Suprapubic skin (tissue), 3 donors: Measurements from ENCODE around the gene HOXD9.

Experiments used
- POLR2A ChIP-seq, 2 donors: fragments of 450-650 bp; IDR thresholded peaks; one replicate each; pipeline ENCODE4 v1.6.1; 2017; ENCODE audit warnings: antibody characterized with exemption in 2 of 2, mild to moderate bottlenecking in 2 of 2, moderate library complexity in 2 of 2
- TF ChIP-seq, protein P1 (sequence below), 2 donors: fragments of 200-600 bp in 1 of 2; fragments of 450-650 bp in 1 of 2; sonication (generic) in 1 of 2; IDR thresholded peaks; one replicate each; pipeline ENCODE4 v1.5.1; 2016 to 2019; ENCODE audit warnings: antibody characterized with exemption in 2 of 2, mild to moderate bottlenecking in 1 of 2, moderate library complexity in 1 of 2

DNA sequence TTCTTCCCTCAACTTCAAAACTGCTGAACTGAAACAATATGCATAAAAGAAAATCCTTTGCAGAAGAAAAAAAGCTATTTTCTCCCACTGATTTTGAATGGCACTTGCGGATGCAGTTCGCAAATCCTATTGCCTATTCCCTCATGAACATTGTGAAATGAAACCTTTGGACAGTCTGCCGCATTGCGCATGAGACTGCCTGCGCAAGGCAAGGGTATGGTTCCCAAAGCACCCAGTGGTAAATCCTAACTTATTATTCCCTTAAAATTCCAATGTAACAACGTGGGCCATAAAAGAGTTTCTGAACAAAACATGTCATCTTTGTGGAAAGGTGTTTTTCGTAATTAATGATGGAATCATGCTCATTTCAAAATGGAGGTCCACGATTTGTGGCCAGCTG, 15.4 kb downstream of the HOXD9 start:
- TF ChIP-seq, protein P1, sequence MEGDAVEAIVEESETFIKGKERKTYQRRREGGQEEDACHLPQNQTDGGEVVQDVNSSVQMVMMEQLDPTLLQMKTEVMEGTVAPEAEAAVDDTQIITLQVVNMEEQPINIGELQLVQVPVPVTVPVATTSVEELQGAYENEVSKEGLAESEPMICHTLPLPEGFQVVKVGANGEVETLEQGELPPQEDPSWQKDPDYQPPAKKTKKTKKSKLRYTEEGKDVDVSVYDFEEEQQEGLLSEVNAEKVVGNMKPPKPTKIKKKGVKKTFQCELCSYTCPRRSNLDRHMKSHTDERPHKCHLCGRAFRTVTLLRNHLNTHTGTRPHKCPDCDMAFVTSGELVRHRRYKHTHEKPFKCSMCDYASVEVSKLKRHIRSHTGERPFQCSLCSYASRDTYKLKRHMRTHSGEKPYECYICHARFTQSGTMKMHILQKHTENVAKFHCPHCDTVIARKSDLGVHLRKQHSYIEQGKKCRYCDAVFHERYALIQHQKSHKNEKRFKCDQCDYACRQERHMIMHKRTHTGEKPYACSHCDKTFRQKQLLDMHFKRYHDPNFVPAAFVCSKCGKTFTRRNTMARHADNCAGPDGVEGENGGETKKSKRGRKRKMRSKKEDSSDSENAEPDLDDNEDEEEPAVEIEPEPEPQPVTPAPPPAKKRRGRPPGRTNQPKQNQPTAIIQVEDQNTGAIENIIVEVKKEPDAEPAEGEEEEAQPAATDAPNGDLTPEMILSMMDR (IDR thresholded peaks at IDR 0.05): no peak
- no peak for TF ChIP-seq POLR2A (IDR thresholded peaks at IDR 0.05)
